Loucy (cell line): ENCODE results near the gene PAPSS2.
A peak's percentile ranks its signal among the peaks of the same experiment; 100 is the strongest.

Experiments
- H2AFZ ChIP-seq: fragments of 200-600 bp; sonication (generic); 2 replicates; pipeline ENCODE4 v1.6.0; 2016; ENCODE audit warnings: antibody characterized with exemption, mild to moderate bottlenecking, low read length, moderate library complexity
- H3F3A ChIP-seq: fragments of 200-600 bp; 2 replicates; pipeline ENCODE4 v1.6.0; 2016; ENCODE audit warnings: antibody characterized with exemption, low read depth, mild to moderate bottlenecking
- H3K27me3 ChIP-seq: fragments of 200-600 bp; sonication (generic); 2 replicates; pipeline ENCODE4 v1.6.1; 2014; ENCODE audit warnings: low read length, mild to moderate bottlenecking; ENCODE audit not compliant: insufficient read depth, poor library complexity, severe bottlenecking
- H3K36me3 ChIP-seq: fragments of 200-600 bp; sonication (generic); 2 replicates; pipeline ENCODE4 v1.6.1; 2016; ENCODE audit warnings: low read length; ENCODE audit not compliant: insufficient read depth
- H3K4me1 ChIP-seq: fragments of 200-600 bp; sonication (generic); 2 replicates; pipeline ENCODE4 v1.5.1; 2014; ENCODE audit warnings: low read length, mild to moderate bottlenecking; ENCODE audit not compliant: insufficient read depth, poor library complexity, severe bottlenecking
- H3K4me2 ChIP-seq: fragments of 200-600 bp; sonication (generic); 2 replicates; pipeline ENCODE4 v1.6.0; 2014; ENCODE audit warnings: antibody characterized with exemption, low read length, low read depth, mild to moderate bottlenecking; ENCODE audit not compliant: poor library complexity, severe bottlenecking
- H3K4me3 ChIP-seq: fragments of 200-600 bp; sonication (generic); 2 replicates; pipeline ENCODE4 v1.5.1; 2014; ENCODE audit warnings: low read length, mild to moderate bottlenecking, mixed read lengths; ENCODE audit not compliant: poor library complexity, severe bottlenecking
- H3K79me2 ChIP-seq: fragments of 200-600 bp; sonication (generic); 2 replicates; pipeline ENCODE4 v1.6.1; 2014; ENCODE audit warnings: low read length; ENCODE audit not compliant: insufficient read depth
- H3K9ac ChIP-seq: fragments of 200-600 bp; sonication (generic); 2 replicates; pipeline ENCODE4 v1.6.0; 2014; ENCODE audit warnings: mild to moderate bottlenecking, low read depth, low read length, moderate library complexity; ENCODE audit not compliant: poor library complexity, severe bottlenecking
- H3K9me2 ChIP-seq: fragments of 200-600 bp; sonication (generic); replicated peaks from 2 replicates; pipeline ENCODE4 v1.6.1; 2016; ENCODE audit warnings: low read depth, low read length, mixed read lengths
- H3K9me3 ChIP-seq: fragments of 200-600 bp; sonication (generic); 2 replicates; pipeline ENCODE4 v1.6.1; 2014; ENCODE audit warnings: mild to moderate bottlenecking, antibody characterized with exemption, low read length, low read depth; ENCODE audit not compliant: insufficient read depth
- H4K20me1 ChIP-seq: fragments of 200-600 bp; sonication (generic); 2 replicates; pipeline ENCODE4 v1.6.0; 2014; ENCODE audit warnings: antibody characterized with exemption, low read length, mild to moderate bottlenecking; ENCODE audit not compliant: insufficient read depth, poor library complexity, severe bottlenecking
- CTCF ChIP-seq: fragments of 200-600 bp; sonication (generic); conservative IDR thresholded peaks from 2 replicates; pipeline ENCODE4 v1.5.1; 2014; ENCODE audit warnings: mild to moderate bottlenecking, antibody characterized with exemption, low read length
- EZH2phosphoT487 ChIP-seq: fragments of 200-600 bp; IDR thresholded peaks from 2 replicates; pipeline ENCODE4 v1.6.1; 2018; ENCODE audit warnings: antibody characterized with exemption, mild to moderate bottlenecking, moderate library complexity, borderline replicate concordance

The PAPSS2 gene

GRCh38 chr10:87652261-87652660 is 7.4 kb upstream of the PAPSS2 start:
- Histone ChIP-seq H3K9ac (no peak overlapping the region), H3K4me3 (no peak overlapping the region), H3K4me2 (no peak overlapping the region)

GRCh38 chr10:87654212-87654611 is 5.5 kb upstream of the PAPSS2 start:
- Histone ChIP-seq H3F3A (no peaks in the 10 kb centered on the region), H3K9ac (no peak overlapping the region), H3K4me1 (no peaks in the 10 kb centered on the region), H3K27me3 (no peaks in the 10 kb centered on the region), H3K36me3 (no peaks in the 10 kb centered on the region), H3K4me2 (no peak overlapping the region), H2AFZ (no peak overlapping the region), H3K4me3 (no peak overlapping the region), H4K20me1 (no peaks in the 10 kb centered on the region), H3K9me2 (no peaks in the 10 kb centered on the region), H3K79me2 (no peaks in the 10 kb centered on the region), H3K9me3 (no peaks in the 10 kb centered on the region)
- TF ChIP-seq EZH2phosphoT487 (no peak), CTCF (no peak)

More at GRCh38 chr10:87652261-87652660, 7.4 kb upstream of the PAPSS2 start:
- no peak for TF ChIP-seq CTCF
- TF ChIP-seq EZH2phosphoT487: no peak
- Histone ChIP-seq H3K9me3 (no peaks in the 10 kb centered on the region), H2AFZ (no peak overlapping the region), H3K9me2 (no peaks in the 10 kb centered on the region), H4K20me1 (no peaks in the 10 kb centered on the region), H3K27me3 (no peaks in the 10 kb centered on the region), H3K36me3 (no peaks in the 10 kb centered on the region), H3K4me1 (no peaks in the 10 kb centered on the region), H3F3A (no peaks in the 10 kb centered on the region), H3K79me2 (no peaks in the 10 kb centered on the region)

GRCh38 chr10:87656431-87657072 is 3.1 kb upstream of the PAPSS2 start:
- Histone ChIP-seq H3K4me1 (peaks cover 6% of the 10 kb centered on the region), H3K36me3 (no peaks in the 10 kb centered on the region), H3K9me3 (no peaks in the 10 kb centered on the region), H3K9ac (no peak overlapping the region), H2AFZ (no peak overlapping the region), H4K20me1 (no peaks in the 10 kb centered on the region), H3K4me3 (no peak overlapping the region), H3K27me3 (no peaks in the 10 kb centered on the region), H3F3A (no peaks in the 10 kb centered on the region), H3K9me2 (no peaks in the 10 kb centered on the region), H3K4me2 (no peak overlapping the region), H3K79me2 (no peaks in the 10 kb centered on the region)
- TF ChIP-seq EZH2phosphoT487: no peak
- TF ChIP-seq CTCF: peak; percentile 98
